Trophoblast cell (in vitro differentiated cells and primary cell): ENCODE measurements around the gene CDH20.

Experiments used
- DNase-seq, 2 donors: peaks; one replicate each; pipeline ENCODE4 v3.0.0-alpha.2; 2016
- H2AFZ ChIP-seq: 2 replicates; pipeline ENCODE4 v1.6.1; 2013; ENCODE audit warnings: low read length, moderate library complexity, mild to moderate bottlenecking; ENCODE audit not compliant: insufficient read depth, poor library complexity
- H2AK5ac ChIP-seq: 2 replicates; pipeline ENCODE4 v1.6.1; 2013; ENCODE audit warnings: mild to moderate bottlenecking, low read length
- H2BK120ac ChIP-seq: 2 replicates; pipeline ENCODE4 v1.6.1; 2013; ENCODE audit warnings: low read length, mild to moderate bottlenecking, moderate library complexity; ENCODE audit not compliant: insufficient read depth, poor library complexity
- H2BK12ac ChIP-seq: 2 replicates; pipeline ENCODE4 v1.6.1; 2013; ENCODE audit warnings: mild to moderate bottlenecking, low read length, moderate library complexity
- H2BK5ac ChIP-seq: 2 replicates; pipeline ENCODE4 v1.6.1; 2013; ENCODE audit warnings: low read length, low read depth, moderate library complexity, mild to moderate bottlenecking; ENCODE audit not compliant: poor library complexity
- H3K14ac ChIP-seq: 2 replicates; pipeline ENCODE4 v1.6.1; 2013; ENCODE audit warnings: mild to moderate bottlenecking, low read length
- H3K18ac ChIP-seq: 2 replicates; pipeline ENCODE4 v1.6.1; 2013; ENCODE audit warnings: mild to moderate bottlenecking, low read length
- H3K23ac ChIP-seq: 2 replicates; pipeline ENCODE4 v1.6.1; 2013; ENCODE audit warnings: low read length
- H3K27ac ChIP-seq: 2 replicates; pipeline ENCODE4 v1.5.1; 2013; ENCODE audit warnings: low read depth, mild to moderate bottlenecking, inconsistent platforms, low read length, moderate library complexity
- H3K27me3 ChIP-seq: 2 replicates; pipeline ENCODE4 v1.6.1; 2013; ENCODE audit warnings: inconsistent platforms, mild to moderate bottlenecking, low read length, moderate library complexity; ENCODE audit not compliant: insufficient read depth
- H3K36me3 ChIP-seq, 2 experiments: 1 replicate in 1 of 2; 2 replicates in 1 of 2; pipeline ENCODE4 v1.6.1; 2013; ENCODE audit warnings: low read length in 2 of 2, mild to moderate bottlenecking in 2 of 2, moderate library complexity in 1 of 2; ENCODE audit not compliant: insufficient read depth in 2 of 2, control insufficient read depth in 1 of 2
- H3K4ac ChIP-seq: 2 replicates; pipeline ENCODE4 v1.6.1; 2013; ENCODE audit warnings: low read depth, mild to moderate bottlenecking, low read length, moderate library complexity
- H3K4me1 ChIP-seq, 2 experiments: 1 replicate in 1 of 2; 2 replicates in 1 of 2; pipeline ENCODE4 v1.6.1; 2013; ENCODE audit warnings: low read length in 2 of 2, mild to moderate bottlenecking in 2 of 2, moderate library complexity in 1 of 2; ENCODE audit not compliant: insufficient read depth in 2 of 2, control insufficient read depth in 1 of 2
- H3K4me2 ChIP-seq: 2 replicates; pipeline ENCODE4 v1.6.1; 2013; ENCODE audit warnings: inconsistent platforms, mild to moderate bottlenecking, low read length, moderate library complexity
- H3K4me3 ChIP-seq: 2 replicates; pipeline ENCODE4 v1.5.1; 2013; ENCODE audit warnings: mild to moderate bottlenecking, low read depth, low read length, inconsistent platforms
- H3K79me1 ChIP-seq: one replicate; pipeline ENCODE4 v1.6.1; 2013; ENCODE audit warnings: low read length
- H3K79me2 ChIP-seq: 2 replicates; pipeline ENCODE4 v1.6.1; 2013; ENCODE audit warnings: low read length, mild to moderate bottlenecking; ENCODE audit not compliant: control insufficient read depth, insufficient read depth, poor library complexity
- H3K9ac ChIP-seq: 2 replicates; pipeline ENCODE4 v1.6.1; 2013; ENCODE audit warnings: mild to moderate bottlenecking, low read length
- H3K9me3 ChIP-seq: 2 replicates; pipeline ENCODE4 v1.6.1; 2013; ENCODE audit warnings: low read depth, mild to moderate bottlenecking, control low read depth, inconsistent platforms, low read length; ENCODE audit not compliant: insufficient read depth
- H4K12ac ChIP-seq: 2 replicates; pipeline ENCODE4 v1.6.1; 2013; ENCODE audit warnings: low read depth, mild to moderate bottlenecking, low read length, moderate library complexity
- H4K8ac ChIP-seq: 2 replicates; pipeline ENCODE4 v1.6.1; 2013; ENCODE audit warnings: low read depth, mild to moderate bottlenecking, low read length, moderate library complexity
- H4K91ac ChIP-seq: one replicate; pipeline ENCODE4 v1.6.1; 2013; ENCODE audit warnings: low read depth, mild to moderate bottlenecking, low read length, moderate library complexity
- WGBS: extraction: QIAGEN DNeasy Blood & Tissue Kit; methylation state at CpG from one replicate; pipeline ENCODE4 v1.1.7; 2013; ENCODE audit warnings: missing lambda C conversion rate; ENCODE audit not compliant: insufficient read length, insufficient coverage; ENCODE audit errors: extremely low coverage; 5-methylcytosine and 5-hydroxymethylcytosine counted together

The CDH20 gene

GRCh38 chr18:61388010-61388409 is 54.8 kb downstream of the CDH20 start:
- no peak for DNase-seq
- Histone ChIP-seq H2AFZ (no peak overlapping the region), H3K4ac (no peak overlapping the region), H2AK5ac (no peak overlapping the region), H3K9ac (no peak overlapping the region), H3K9me3 (no peaks in the 10 kb centered on the region), H3K4me3 (no peak overlapping the region), H3K23ac (no peak overlapping the region), H4K91ac (no peak overlapping the region), H2BK12ac (no peak overlapping the region), H3K79me2 (no peaks in the 10 kb centered on the region), H3K18ac (no peak overlapping the region), H4K12ac (no peak overlapping the region), H3K27ac (no peak overlapping the region), H3K4me2 (no peak overlapping the region), H2BK120ac (no peak overlapping the region), H3K14ac (no peak overlapping the region), H4K8ac (no peak overlapping the region), H3K4me1 (no peaks in the 10 kb centered on the region), H3K27me3 (no peaks in the 10 kb centered on the region), H2BK5ac (no peak overlapping the region), H3K79me1 (no peaks in the 10 kb centered on the region), H3K36me3 (no peaks in the 10 kb centered on the region)
- WGBS = no CpG with 5 or more reads among the region's 2 CpGs

DNA sequence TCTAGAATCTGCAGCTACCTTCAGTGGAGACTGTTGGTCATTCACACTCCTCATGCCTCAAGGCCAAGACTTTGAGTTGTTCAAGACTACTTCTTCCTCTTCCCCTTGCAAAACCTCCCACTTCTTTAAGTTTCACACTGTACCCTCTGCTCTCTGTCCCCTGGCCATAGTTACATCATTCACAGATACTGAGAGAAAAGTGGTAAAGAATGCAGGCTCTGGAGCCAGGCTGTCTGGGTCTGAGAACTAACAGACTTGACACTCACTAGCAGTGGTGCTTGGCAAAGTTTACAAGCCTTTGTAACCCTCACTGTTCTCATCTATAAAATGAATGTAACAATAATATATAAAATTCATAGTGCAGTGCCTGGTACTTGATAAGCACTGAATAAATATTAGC is 61.8 kb downstream of the CDH20 start:
- Histone ChIP-seq H3K4me2 (no peak overlapping the region), H3K27ac (peak overlapping the region; percentile 56), H3K79me2 (no peaks in the 10 kb centered on the region), H3K14ac (no peak overlapping the region), H4K12ac (no peak overlapping the region), H3K23ac (no peak overlapping the region), H2AK5ac (no peak overlapping the region), H3K9ac (no peak overlapping the region), H3K27me3 (no peaks in the 10 kb centered on the region), H2BK12ac (no peak overlapping the region), H3K4ac (no peak overlapping the region), H3K18ac (no peak overlapping the region), H2BK5ac (peak overlapping the region; percentile 61), H3K9me3 (no peaks in the 10 kb centered on the region), H4K8ac (no peak overlapping the region), H3K4me3 (no peak overlapping the region), H2AFZ (no peak overlapping the region), H4K91ac (no peak overlapping the region), H3K36me3 (no peaks in the 10 kb centered on the region), H3K4me1 (peaks cover 3 to 8% of the 10 kb centered on the region in 2 experiments), H2BK120ac (no peak overlapping the region), H3K79me1 (peaks cover 3% of the 10 kb centered on the region)
- DNase-seq = no peak

GRCh38 chr18:61397222-61397621 is 64.0 kb downstream of the CDH20 start:
- Histone ChIP-seq H3K9ac (no peak overlapping the region), H3K14ac (no peak overlapping the region), H3K9me3 (no peaks in the 10 kb centered on the region), H3K36me3 (no peaks in the 10 kb centered on the region), H2AK5ac (no peak overlapping the region), H2BK120ac (no peak overlapping the region), H3K18ac (no peak overlapping the region), H3K27me3 (no peaks in the 10 kb centered on the region), H2AFZ (no peak overlapping the region), H3K79me2 (no peaks in the 10 kb centered on the region), H3K79me1 (peaks cover 4% of the 10 kb centered on the region), H4K12ac (no peak overlapping the region), H3K4ac (no peak overlapping the region), H3K4me3 (no peak overlapping the region), H2BK5ac (no peak overlapping the region), H4K8ac (no peak overlapping the region), H3K4me1 (peaks cover 6 to 12% of the 10 kb centered on the region in 2 experiments), H3K4me2 (no peak overlapping the region), H3K27ac (no peak overlapping the region), H3K23ac (no peak overlapping the region), H4K91ac (no peak overlapping the region), H2BK12ac (no peak overlapping the region)
- WGBS = 100% methylated on average over 1 of the region's 3 CpGs
- DNase-seq = no peak

GRCh38 chr18:61398961-61399705 is 65.9 kb downstream of the CDH20 start:
- DNase-seq = no peak
- H2BK12ac ChIP-seq = no peak overlapping the region
- no CpG with 5 or more reads among the region's 4 CpGs for WGBS

More at GRCh38 chr18:61398961-61399705, 65.9 kb downstream of the CDH20 start:
- Histone ChIP-seq H3K79me2 (no peaks in the 10 kb centered on the region), H2AFZ (no peak overlapping the region), H3K4me1 (peaks cover 6 to 12% of the 10 kb centered on the region in 2 experiments), H3K9me3 (no peaks in the 10 kb centered on the region), H3K4ac (no peak overlapping the region), H4K8ac (no peak overlapping the region), H4K12ac (no peak overlapping the region), H3K36me3 (no peaks in the 10 kb centered on the region), H3K4me2 (no peak overlapping the region), H3K9ac (no peak overlapping the region), H4K91ac (no peak overlapping the region), H2BK120ac (no peak overlapping the region), H3K18ac (no peak overlapping the region), H3K23ac (no peak overlapping the region), H2BK5ac (peak overlapping the region; percentile 14), H3K27ac (no peak overlapping the region), H3K27me3 (no peaks in the 10 kb centered on the region), H2AK5ac (no peak overlapping the region), H3K79me1 (peaks cover 4% of the 10 kb centered on the region), H3K14ac (no peak overlapping the region), H3K4me3 (no peak overlapping the region)
